Fibroblast of the aortic adventitia (primary cell): ENCODE measurements around the gene SHC2. TPM values are rescaled to one million over a fixed set of nuclear protein-coding genes. Genes with fewer than 3 reads are reported as not detected.
"Not testable (repeated sequence)": the region's sequence is repeated elsewhere in the genome, so short reads cannot be mapped to it uniquely, and the experiment has no call there.

Experiments used
- DNase-seq: peaks from one replicate; pipeline ENCODE4 v3.0.0-alpha.2; 2010; ENCODE audit warnings: low read depth
- H3K4me3 ChIP-seq: 2 replicates; pipeline ENCODE4 v1.5.1; 2011; ENCODE audit warnings: low read depth, mild to moderate bottlenecking, control low read depth, low read length, moderate library complexity
- total RNA-seq: library from RNA; depleted of rRNA; stranded (reverse); fragments of >200 nt; gene quantifications from 2 replicates; pipeline ENCODE4 v1.2.3, GENCODE V29; 2012; ENCODE audit warnings: low replicate concordance
- TF ChIP-seq, protein P1 (sequence below): IDR thresholded peaks from 2 replicates; pipeline ENCODE4 v1.5.1; 2011; ENCODE audit warnings: mild to moderate bottlenecking, low read length, control low read depth, inconsistent platforms; ENCODE audit not compliant: insufficient read depth

Gene SHC2
- total RNA-seq, 1 donor: 0.81 TPM

DNA sequence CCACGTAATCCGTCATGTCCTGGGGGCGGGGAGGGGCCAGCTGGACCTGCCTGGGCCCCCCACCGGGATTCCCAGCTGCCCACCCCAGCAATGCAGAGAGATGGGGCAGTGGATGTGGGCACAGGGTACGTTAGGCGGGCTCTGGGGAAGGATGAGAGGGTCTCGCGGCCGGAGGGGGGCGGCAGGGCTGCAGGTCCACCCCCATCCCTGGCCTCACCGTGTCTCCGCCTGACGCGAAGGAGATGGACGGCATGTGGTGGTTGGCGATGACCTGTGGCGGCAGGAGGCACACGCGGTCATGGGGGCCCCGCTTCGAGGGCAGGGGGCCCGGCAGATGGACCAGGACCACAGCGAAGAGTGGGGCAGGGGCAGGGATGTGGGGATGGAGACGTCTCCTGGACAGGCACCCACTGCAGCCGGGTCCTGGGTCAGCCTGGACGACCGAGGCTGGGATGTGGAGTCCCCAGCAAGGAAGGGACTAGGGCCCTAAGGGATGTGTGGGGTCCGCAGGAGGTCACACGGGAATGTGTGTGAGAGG lies 24.4 kb downstream of the SHC2 start:
- no peak overlapping the region for H3K4me3 ChIP-seq
- DNase-seq: no peak
- TF ChIP-seq, protein P1, sequence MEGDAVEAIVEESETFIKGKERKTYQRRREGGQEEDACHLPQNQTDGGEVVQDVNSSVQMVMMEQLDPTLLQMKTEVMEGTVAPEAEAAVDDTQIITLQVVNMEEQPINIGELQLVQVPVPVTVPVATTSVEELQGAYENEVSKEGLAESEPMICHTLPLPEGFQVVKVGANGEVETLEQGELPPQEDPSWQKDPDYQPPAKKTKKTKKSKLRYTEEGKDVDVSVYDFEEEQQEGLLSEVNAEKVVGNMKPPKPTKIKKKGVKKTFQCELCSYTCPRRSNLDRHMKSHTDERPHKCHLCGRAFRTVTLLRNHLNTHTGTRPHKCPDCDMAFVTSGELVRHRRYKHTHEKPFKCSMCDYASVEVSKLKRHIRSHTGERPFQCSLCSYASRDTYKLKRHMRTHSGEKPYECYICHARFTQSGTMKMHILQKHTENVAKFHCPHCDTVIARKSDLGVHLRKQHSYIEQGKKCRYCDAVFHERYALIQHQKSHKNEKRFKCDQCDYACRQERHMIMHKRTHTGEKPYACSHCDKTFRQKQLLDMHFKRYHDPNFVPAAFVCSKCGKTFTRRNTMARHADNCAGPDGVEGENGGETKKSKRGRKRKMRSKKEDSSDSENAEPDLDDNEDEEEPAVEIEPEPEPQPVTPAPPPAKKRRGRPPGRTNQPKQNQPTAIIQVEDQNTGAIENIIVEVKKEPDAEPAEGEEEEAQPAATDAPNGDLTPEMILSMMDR: no peak

GRCh38 chr19:435707-436412 lies 25.0 kb downstream of the SHC2 start:
- no peak for DNase-seq
- TF ChIP-seq, protein P1: no peak
- H3K4me3 ChIP-seq: no peak overlapping the region

- no peak overlapping the region for H3K4me3 ChIP-seq
- TF ChIP-seq, protein P1: no peak
- DNase-seq: no peak
These were observed 25.7 kb downstream of the SHC2 start for GRCh38 chr19:435056-435706.

DNA sequence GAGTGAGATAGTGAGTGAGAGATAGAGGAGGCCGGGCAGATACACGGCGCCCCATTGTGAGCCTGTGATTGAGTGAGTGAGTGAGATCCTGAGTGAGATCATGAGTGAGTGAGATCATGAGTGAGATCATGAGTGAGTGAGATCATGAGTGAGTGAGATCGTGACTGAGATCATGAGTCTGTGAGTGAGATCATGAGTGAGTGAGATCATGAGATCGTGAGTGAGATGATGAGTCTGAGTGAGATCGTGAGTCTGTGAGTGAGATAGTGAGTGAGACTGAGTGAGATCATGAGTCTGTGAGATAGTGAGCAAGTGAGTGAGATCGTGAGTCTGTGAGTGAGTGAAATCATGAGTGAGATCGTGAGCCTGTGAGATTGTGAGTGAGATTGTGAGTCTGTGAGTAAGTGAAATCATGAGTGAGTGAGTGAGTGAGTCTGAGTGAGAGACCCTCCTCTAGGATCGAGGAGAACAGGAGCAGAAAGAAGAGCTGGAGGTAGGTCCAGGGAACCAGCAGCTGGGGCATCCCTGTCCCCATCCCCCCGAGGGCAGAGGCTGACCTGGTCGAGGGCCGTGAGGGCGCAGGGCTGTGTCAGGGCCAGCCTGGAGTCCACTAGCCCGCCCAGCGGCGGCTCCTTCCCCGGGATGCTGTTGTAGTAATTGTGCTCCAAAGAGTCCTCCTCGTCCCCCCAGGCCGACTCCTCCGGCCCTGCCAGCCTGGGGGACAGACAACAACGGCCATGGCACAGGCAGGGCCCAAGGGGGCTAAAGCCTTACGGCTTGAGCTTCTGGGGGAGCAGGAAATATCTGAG lies 26.5 kb downstream of the SHC2 start:
- H3K4me3 ChIP-seq: no peak overlapping the region
- TF ChIP-seq, protein P1: no peak
- no peak for DNase-seq

GRCh38 chr19:430701-431100 lies 30.1 kb downstream of the SHC2 start:
- TF ChIP-seq, protein P1: no peak
- H3K4me3 ChIP-seq: no peak overlapping the region
- DNase-seq: no peak

DNA sequence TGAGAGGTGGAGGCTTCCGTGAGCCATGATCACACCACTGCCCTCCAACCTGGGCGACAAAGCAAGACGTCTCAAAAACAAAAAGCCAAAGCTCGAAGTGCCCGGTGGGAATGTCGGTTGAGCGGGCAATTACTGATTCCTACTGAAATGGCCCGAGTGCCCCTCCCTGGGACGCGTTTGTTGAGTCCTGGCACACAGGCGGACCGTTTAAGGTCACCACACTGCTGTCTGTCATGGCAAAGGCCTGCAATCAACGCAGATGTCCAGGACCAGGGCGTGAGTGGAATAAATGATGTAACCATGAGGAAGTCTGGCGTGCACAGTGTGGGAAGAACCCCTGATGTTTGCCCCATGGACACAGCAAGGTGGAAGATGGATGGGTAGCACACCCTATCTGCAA lies 32.7 kb downstream of the SHC2 start:
- no peak overlapping the region for H3K4me3 ChIP-seq
- no peak for DNase-seq
- TF ChIP-seq, protein P1: no peak

DNA sequence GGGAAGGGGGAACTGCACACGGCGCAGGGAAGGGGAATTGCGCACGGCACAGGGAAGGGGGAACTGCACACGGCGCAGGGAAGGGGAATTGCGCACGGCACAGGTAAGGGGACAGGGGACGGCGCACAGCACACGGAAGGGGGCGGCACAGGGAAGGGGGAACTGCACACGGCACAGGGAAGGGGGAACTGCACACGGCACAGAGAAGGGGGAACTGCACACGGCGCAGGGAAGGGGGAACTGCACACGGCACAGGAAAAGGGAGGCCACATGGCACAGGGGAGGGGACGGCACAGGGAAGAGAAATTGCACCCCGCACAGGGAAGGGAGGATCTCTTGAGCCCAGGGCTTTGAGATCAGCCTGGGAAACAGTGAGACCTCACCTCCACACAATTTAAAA lies 33.2 kb downstream of the SHC2 start:
- not testable (repeated sequence) for H3K4me3 ChIP-seq, DNase-seq
